ENCODE measurements around the gene SYNGAP1.

Gene SYNGAP1

GRCh38 chr6:33405386-33405940 is 14.4 kb upstream of the SYNGAP1 start:
- no peak for DNase-seq

GRCh38 chr6:33406126-33406525 is 13.7 kb upstream of the SYNGAP1 start:
- DNase-seq, result no peak

DNA sequence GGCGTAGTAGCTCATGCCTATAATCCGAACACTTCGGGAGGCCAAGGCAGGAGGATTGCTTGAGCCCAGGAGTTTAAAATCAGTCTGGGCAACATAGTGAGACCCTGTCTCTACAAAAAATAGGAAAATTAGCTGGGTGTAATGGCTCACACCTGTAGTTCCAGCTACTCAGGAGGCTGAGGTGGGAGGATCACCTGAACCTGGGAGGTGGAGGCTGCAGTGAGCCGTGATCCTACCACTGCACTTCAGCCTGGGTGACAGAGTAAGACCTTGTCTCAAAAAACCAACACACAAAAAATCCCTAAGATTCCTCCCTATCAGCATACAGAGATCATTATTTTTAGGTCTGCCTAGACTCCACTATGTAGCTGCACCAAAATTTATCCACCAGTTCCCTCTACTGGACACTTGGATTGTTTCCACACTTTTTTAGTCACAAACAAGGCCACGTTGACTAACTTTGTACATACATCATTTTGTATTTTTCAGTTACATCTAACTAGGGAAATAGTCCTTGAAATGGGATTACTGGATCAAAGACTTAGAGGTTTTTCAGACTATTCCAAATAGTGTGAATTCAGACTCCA is 12.6 kb upstream of the SYNGAP1 start:
- peak; percentile 57 for DNase-seq

- peak; percentile 99 for DNase-seq
These were observed 9.7 kb upstream of the SYNGAP1 start for GRCh38 chr6:33410050-33410710.

- DNase-seq, result no peak
These were observed 8.9 kb upstream of the SYNGAP1 start, which contains the start of gene PHF1 for GRCh38 chr6:33410711-33411631. Gene PHF1, plus strand, starts transcription at chr6:33411014. Its CDS starts 1,250 bp downstream, at chr6:33412264.

- no peak for DNase-seq
These were observed 8.2 kb upstream of the SYNGAP1 start for GRCh38 chr6:33411632-33412005.

DNA sequence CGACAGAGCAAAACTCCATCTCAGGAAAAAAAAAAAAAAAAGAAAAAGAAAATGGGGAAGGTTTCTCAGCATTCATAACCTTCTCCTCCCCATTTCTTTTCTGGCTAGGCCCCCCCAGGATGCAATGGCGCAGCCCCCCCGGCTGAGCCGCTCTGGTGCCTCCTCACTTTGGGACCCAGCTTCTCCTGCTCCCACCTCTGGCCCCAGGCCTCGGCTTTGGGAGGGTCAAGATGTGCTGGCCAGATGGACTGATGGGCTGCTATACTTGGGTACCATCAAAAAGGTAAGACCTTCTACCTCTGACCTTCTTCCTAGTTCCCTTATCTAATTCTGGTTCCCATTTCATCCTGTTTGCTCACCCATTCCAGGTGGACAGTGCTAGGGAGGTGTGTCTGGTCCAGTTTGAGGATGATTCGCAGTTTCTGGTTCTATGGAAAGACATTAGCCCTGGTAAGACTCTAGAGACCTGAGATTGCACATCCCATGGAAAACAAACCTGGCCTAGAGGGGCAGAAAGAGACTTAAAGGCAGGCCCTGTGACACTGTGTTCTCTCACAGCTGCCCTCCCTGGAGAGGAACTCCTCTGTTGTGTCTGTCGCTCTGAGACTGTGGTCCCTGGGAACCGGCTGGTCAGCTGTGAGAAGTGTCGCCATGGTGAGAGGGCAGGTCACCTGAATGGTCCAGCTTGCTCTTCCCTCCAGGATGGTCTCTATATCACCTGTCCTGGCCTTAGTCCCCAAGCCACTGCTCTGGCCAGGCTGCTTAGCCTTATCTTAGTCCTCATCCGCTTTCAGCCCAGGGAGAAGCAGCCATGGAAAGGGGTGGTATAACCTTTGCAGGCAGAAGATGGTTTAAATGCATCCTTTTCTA is 7.5 kb upstream of the SYNGAP1 start:
- DNase-seq, result no peak

DNA sequence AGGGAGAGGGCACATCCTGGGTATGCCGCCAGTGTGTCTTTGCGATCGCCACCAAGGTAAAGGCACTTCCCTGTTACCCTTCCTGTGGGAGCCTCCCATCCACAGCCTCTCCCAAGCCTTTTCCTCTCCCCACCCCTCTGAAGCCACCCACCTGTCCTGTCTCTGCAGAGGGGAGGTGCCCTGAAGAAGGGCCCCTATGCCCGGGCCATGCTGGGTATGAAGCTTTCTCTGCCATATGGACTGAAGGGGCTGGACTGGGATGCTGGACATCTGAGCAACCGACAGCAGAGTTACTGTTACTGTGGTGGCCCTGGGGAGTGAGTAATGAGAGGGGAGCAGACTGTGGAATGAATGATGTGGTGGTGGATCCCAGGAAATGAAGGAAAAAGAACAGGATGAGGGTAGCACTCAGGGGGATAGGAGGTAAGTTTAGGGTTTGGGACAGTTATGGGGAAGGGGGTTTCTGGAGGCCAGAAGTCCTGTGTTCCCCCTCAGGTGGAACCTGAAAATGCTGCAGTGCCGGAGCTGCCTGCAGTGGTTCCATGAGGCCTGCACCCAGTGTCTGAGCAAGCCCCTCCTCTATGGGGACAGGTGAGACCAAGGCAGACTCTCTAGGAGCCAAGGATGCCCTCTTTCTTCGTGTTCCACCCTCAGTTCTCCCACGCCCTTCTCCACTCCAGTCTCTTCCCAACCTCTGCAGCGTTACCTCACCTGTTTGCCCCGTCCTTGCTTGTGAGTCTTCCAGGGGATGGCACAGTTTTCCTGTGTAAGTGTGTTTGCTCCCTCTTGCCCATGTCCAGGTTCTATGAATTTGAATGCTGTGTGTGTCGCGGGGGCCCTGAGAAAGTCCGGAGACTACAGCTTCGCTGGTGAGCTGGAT is 6.4 kb upstream of the SYNGAP1 start:
- DNase-seq, result no peak

GRCh38 chr6:33414592-33415271 is 5.1 kb upstream of the SYNGAP1 start:
- DNase-seq, result no peak

DNA sequence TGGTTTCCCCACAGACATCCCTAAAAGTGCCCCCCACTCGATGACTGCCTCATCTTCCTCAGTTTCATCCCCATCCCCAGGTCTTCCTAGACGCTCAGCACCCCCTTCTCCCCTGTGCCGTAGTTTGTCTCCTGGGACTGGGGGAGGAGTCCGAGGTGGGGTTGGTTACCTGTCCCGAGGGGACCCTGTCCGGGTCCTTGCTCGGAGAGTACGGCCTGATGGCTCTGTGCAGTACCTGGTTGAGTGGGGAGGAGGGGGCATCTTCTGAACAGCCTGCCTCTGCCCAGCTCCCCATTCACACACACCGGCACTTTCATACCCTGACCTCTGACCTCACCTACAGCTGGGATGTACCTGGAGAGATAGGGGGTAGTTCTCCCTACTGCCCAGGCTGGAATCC is 4.0 kb upstream of the SYNGAP1 start:
- DNase-seq, result no peak

DNA sequence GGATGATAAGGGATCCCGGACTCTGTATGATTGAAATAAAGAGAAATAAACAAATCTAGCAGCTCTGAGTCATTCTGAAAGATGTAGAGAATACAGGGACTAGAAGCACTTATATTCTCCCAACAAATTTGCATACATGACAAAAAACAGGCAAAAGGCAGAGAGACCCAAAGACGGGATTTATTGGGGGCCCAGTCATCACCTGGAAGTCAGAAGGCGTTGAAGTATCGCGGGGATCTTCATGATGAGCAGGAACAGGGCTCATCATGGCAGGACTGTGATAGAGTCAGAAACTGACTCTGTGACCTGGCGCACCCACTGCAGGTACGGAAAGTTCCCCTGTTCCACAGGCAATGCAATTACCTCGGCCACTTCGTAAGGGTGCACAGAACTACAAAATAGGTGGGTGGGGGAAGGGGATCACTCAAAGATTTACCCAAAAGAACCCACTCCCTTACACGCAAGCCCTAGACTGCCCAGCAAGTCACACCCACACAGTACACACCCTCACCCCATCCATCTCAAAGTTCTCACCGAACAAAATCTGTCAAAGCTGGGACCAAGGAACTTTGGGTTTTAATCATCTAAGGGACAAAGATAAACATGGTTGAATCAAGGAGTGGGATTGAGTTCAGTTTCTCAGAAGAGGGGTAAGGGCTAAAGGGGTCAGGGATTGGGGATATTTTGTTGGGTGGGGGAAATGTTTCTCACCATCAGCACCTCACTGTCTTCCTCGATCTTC is 3.3 kb upstream of the SYNGAP1 start:
- DNase-seq, result no peak

- peak; percentile 68 for DNase-seq
These were observed 2.5 kb upstream of the SYNGAP1 start for GRCh38 chr6:33417128-33417902.

GRCh38 chr6:33417903-33418689 is 1.8 kb upstream of the SYNGAP1 start, which contains the start of gene CUTA:
Gene CUTA, minus strand, starts transcription at chr6:33418107. Its CDS starts 107 bp downstream, at chr6:33418000.
- peak; percentile 99 for DNase-seq

- DNase-seq, result peak; percentile 21
These were observed 1.1 kb upstream of the SYNGAP1 start for GRCh38 chr6:33418690-33419291.

GRCh38 chr6:33420491-33421343 is 852 bp downstream of the SYNGAP1 start:
- DNase-seq, result no peak

DNA sequence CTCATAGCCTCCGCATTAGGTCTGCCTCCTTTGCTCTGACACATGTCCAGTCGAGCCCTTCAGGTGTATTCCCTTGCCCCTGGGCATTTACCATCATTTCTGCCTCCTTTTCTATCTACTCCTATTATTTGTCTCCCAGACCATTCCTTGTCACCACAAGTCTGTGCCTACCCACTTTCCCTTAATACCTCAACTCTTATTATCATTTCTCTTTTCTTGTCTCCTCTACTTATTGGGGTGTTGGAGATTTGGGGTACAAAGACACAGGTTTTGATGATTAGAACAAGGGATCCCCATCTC is 1.4 kb downstream of the SYNGAP1 start:
- DNase-seq, result no peak

GRCh38 chr6:33423777-33424176 is 3.9 kb downstream of the SYNGAP1 start:
- DNase-seq, result no peak
